ENCODE results near the gene RUNDC3A.

Gene RUNDC3A

GRCh38 chr17:44345454-44346026, 37.1 kb downstream of the RUNDC3A start:
- TF ChIP-seq EGR1 (IDR thresholded peaks at IDR 0.05) (no peak), YY1 (IDR thresholded peaks at IDR 0.05; ENCODE audit: low read depth) (no peak), FOXM1 (IDR thresholded peaks at IDR 0.05; ENCODE audit: borderline replicate concordance, low read depth) (no peak), REST (IDR thresholded peaks at IDR 0.05; ENCODE audit: low read depth) (no peak), CEBPB (IDR thresholded peaks at IDR 0.05) (no peak), TEAD4 (IDR thresholded peaks at IDR 0.05) (no peak), MAX (IDR thresholded peaks at IDR 0.05) (no peak), USF1 (IDR thresholded peaks at IDR 0.05) (no peak), RAD21 (IDR thresholded peaks at IDR 0.05; ENCODE audit: low read depth) (peak; percentile 44; the same call in 1 of the 2 replicates), ZBTB7A (IDR thresholded peaks at IDR 0.05; ENCODE audit: low read depth) (0 out of 2 replicates have a peak, but pooled peaks have one; percentile 73), TCF12 (IDR thresholded peaks at IDR 0.05; ENCODE audit: low read depth) (0 out of 2 replicates have a peak, but pooled peaks have one; percentile 1)

GRCh38 chr17:44346064-44346844, 37.9 kb downstream of the RUNDC3A start:
- TF ChIP-seq CEBPB (IDR thresholded peaks at IDR 0.05) (no peak), ZBTB7A (IDR thresholded peaks at IDR 0.05; ENCODE audit: low read depth) (no peak), MAX (IDR thresholded peaks at IDR 0.05) (no peak), TAF1 (IDR thresholded peaks at IDR 0.05; ENCODE audit: low read depth) (no peak), YY1 (IDR thresholded peaks at IDR 0.05; ENCODE audit: low read depth) (no peak), FOXM1 (IDR thresholded peaks at IDR 0.05; ENCODE audit: borderline replicate concordance, low read depth) (no peak), EGR1 (IDR thresholded peaks at IDR 0.05) (no peak), TCF12 (IDR thresholded peaks at IDR 0.05; ENCODE audit: low read depth) (no peak), TEAD4 (IDR thresholded peaks at IDR 0.05) (no peak), USF1 (IDR thresholded peaks at IDR 0.05) (no peak), REST (IDR thresholded peaks at IDR 0.05; ENCODE audit: low read depth) (no peak), RAD21 (IDR thresholded peaks at IDR 0.05; ENCODE audit: low read depth) (no peak), NFIC (IDR thresholded peaks at IDR 0.05) (no peak), EP300 (IDR thresholded peaks at IDR 0.05; ENCODE audit: borderline replicate concordance) (no peak)

GRCh38 chr17:44348234-44348987, 40.0 kb downstream of the RUNDC3A start:
- TF ChIP-seq USF1 (IDR thresholded peaks at IDR 0.05) (no peak), NFIC (IDR thresholded peaks at IDR 0.05) (no peak), FOXM1 (IDR thresholded peaks at IDR 0.05; ENCODE audit: borderline replicate concordance, low read depth) (no peak), EGR1 (IDR thresholded peaks at IDR 0.05) (no peak), EP300 (IDR thresholded peaks at IDR 0.05; ENCODE audit: borderline replicate concordance) (no peak), TCF12 (IDR thresholded peaks at IDR 0.05; ENCODE audit: low read depth) (no peak), TEAD4 (IDR thresholded peaks at IDR 0.05) (no peak), MAX (IDR thresholded peaks at IDR 0.05) (no peak), CREB1 (IDR thresholded peaks at IDR 0.05; ENCODE audit: low read depth) (no peak), TAF1 (IDR thresholded peaks at IDR 0.05; ENCODE audit: low read depth) (no peak), CEBPB (IDR thresholded peaks at IDR 0.05) (no peak), ZBTB7A (IDR thresholded peaks at IDR 0.05; ENCODE audit: low read depth) (no peak)

- TF ChIP-seq RAD21 (IDR thresholded peaks at IDR 0.05; ENCODE audit: low read depth) (no peak), REST (IDR thresholded peaks at IDR 0.05; ENCODE audit: low read depth) (no peak), USF1 (IDR thresholded peaks at IDR 0.05) (no peak), TAF1 (IDR thresholded peaks at IDR 0.05; ENCODE audit: low read depth) (no peak), CREB1 (IDR thresholded peaks at IDR 0.05; ENCODE audit: low read depth) (no peak), FOXM1 (IDR thresholded peaks at IDR 0.05; ENCODE audit: borderline replicate concordance, low read depth) (no peak), NFIC (IDR thresholded peaks at IDR 0.05) (no peak), TCF12 (IDR thresholded peaks at IDR 0.05; ENCODE audit: low read depth) (no peak), ZBTB7A (IDR thresholded peaks at IDR 0.05; ENCODE audit: low read depth) (no peak), CEBPB (IDR thresholded peaks at IDR 0.05) (no peak), EGR1 (IDR thresholded peaks at IDR 0.05) (no peak), EP300 (IDR thresholded peaks at IDR 0.05; ENCODE audit: borderline replicate concordance) (no peak), MAX (IDR thresholded peaks at IDR 0.05) (no peak), TEAD4 (IDR thresholded peaks at IDR 0.05) (no peak), YY1 (IDR thresholded peaks at IDR 0.05; ENCODE audit: low read depth) (no peak)
Measured at GRCh38 chr17:44348988-44349364, 40.6 kb downstream of the RUNDC3A start.

All from Ishikawa (cell line).